GM21515 (cell line): ENCODE data around the gene FLNC.

Source experiments
- ATAC-seq: cut with Tn5 transposase; IDR thresholded peaks from one replicate; pipeline ENCODE4 v1.9.1; 2021; ENCODE audit not compliant: unreplicated experiment

FLNC gene

GRCh38 chr7:128844777-128845311, 14.6 kb downstream of the FLNC start:
- ATAC-seq = no peak

- no peak for ATAC-seq
Measured at GRCh38 chr7:128845475-128845874, 15.3 kb downstream of the FLNC start.

GRCh38 chr7:128845987-128846386, 15.8 kb downstream of the FLNC start:
- ATAC-seq = no peak

DNA sequence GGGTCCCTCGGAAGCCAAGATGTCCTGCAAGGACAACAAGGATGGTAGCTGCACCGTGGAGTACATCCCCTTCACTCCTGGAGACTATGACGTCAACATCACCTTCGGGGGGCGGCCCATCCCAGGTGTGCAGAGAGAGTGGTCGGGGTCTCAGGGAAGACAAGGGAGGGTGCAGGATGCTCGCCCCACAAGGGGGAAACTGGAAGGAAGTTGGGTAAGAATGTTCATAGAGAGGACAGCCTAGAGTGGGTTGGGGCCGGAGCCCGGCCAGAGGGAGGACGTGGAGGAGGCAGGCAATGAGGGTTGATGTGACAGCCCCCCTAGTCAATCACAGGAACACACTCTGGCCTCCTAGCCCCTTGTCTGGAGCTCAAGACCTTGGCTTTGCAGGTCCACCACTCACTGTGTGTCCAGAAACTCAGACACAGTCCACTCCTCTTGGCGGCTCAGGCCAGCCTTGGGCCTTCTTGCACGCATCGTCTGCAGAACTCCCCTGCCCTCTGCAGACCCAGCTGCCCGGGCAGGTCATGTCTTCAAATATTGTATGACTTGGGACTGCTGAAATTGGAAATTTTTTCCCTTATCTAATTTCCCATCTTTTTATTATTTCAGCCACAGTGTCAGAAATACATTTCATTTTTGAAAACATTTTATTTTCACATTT, 16.7 kb downstream of the FLNC start:
- ATAC-seq = no peak

- ATAC-seq = no peak
Measured at GRCh38 chr7:128847721-128848211, 17.6 kb downstream of the FLNC start.

DNA sequence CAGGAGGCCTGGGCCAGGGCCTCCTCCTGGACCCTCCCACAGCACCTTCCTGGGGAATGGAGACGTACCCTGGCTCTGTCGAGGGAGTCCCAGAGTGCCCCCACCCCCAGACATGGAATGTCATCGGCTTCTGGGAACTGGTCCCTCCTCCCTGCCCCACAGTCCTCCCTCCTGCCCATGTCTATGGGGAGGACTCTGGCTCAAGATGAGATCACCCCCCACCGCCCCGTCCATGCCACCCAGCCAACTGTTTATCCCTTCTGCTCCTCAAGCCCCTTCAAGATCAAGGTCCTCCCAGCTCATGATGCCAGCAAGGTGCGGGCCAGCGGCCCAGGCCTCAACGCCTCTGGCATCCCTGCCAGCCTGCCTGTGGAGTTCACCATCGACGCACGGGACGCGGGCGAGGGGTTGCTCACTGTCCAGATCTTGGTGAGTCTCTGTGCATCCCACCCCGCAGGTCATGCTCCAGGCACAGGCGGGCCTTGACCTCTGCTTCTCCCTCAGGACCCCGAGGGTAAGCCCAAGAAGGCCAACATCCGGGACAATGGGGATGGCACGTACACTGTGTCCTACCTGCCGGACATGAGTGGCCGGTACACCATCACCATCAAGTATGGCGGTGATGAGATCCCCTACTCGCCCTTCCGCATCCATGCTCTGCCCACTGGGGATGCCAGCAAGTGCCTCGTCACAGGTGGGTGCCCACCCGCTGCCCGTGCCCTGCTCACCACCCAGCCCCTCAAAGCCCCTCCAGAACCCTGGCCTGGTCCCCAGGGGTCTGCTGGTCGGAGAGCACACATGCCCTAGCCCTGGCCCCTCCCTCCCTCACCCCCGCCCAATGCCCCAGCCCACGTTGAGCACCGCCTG, 18.3 kb downstream of the FLNC start:
- no peak for ATAC-seq

GRCh38 chr7:128849156-128849515, 18.9 kb downstream of the FLNC start:
- no peak for ATAC-seq

DNA sequence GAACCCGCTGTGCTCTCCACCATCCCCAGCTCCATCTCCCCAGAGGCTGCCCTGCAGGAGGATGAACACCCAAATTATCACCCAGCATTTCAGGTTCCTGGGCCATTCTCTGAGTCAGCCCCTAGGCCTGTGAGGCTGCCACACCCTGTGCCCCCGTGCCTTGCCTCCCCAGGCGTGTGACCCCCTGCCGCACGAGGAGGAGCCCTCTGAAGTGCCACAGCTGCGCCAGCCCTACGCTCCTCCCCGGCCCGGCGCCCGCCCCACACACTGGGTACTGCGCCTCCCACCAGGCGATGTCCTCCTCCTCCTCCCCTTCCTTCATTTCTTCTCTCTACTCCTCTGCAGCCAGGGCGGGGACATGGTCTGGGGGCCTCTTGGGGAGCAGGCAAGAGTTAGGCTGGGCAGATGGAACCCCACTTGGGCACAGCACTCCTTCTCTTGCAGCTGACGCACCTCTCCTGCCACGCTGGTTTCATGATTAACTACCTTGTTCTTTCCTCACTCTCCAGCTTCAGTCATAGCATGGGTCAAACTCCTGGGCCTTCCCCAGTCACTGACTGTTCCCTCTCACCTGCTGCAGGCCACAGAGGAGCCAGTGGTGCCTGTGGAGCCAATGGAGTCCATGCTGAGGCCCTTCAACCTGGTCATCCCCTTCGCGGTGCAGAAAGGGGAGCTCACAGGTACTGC, 19.7 kb downstream of the FLNC start:
- no peak for ATAC-seq

DNA sequence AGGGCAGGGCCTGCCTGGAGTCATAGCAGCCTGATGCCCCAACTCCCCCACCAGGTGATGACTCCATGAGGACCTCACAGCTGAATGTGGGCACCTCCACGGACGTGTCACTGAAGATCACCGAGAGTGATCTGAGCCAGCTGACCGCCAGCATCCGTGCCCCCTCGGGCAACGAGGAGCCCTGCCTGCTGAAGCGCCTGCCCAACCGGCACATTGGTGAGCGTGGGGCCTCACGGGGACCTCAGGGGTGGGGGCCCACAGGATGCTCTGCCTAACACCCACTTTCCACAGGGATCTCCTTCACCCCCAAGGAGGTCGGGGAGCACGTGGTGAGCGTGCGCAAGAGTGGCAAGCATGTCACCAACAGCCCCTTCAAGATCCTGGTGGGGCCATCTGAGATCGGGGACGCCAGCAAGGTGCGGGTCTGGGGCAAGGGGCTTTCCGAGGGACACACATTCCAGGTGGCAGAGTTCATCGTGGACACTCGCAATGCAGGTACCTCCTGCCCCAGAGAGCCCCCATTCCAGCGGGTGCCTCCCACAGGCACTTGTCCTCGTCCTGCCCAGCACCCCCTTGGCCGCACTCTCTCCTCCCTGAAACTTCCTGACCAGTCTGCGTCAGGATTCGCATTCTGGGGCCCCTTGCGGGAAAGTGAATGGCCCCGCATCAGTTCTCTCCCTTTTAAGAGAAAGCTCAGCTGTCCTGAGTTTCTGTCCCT, 22.5 kb downstream of the FLNC start:
- ATAC-seq = no peak

- ATAC-seq = no peak
Measured at GRCh38 chr7:128853799-128854198, 23.6 kb downstream of the FLNC start.

DNA sequence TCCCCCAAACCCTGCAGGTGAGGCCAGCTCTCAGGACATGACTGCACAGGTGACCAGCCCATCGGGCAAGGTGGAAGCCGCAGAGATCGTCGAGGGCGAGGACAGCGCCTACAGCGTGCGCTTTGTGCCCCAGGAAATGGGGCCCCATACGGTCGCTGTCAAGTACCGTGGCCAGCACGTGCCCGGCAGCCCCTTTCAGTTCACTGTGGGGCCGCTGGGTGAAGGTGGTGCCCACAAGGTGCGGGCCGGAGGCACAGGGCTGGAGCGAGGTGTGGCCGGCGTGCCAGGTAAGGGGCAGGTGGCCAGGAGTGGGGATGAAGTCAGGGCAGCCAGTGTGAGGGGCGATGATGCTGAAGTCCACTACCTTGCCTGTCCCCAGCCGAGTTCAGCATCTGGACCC, 24.2 kb downstream of the FLNC start:
- ATAC-seq = no peak

DNA sequence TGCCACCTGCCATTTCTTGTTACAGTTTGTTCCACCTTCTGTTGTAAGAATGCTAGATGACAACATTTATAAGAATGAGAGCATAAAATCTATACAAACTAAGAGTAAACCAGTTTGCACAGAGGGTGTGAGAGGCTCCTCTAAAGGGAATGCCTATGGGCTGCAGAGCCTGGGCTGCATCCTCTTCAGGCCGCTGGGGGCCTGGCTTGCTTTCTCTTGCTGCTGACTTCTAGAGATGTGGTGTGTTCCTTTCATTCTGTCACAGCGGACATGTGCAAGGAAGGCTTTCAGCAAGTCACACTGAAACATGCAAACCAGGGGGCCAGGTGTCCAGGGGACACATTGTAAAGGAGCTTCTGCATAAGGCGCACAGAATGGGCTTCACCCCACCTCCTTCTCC, 25.4 kb downstream of the FLNC start:
- no peak for ATAC-seq

DNA sequence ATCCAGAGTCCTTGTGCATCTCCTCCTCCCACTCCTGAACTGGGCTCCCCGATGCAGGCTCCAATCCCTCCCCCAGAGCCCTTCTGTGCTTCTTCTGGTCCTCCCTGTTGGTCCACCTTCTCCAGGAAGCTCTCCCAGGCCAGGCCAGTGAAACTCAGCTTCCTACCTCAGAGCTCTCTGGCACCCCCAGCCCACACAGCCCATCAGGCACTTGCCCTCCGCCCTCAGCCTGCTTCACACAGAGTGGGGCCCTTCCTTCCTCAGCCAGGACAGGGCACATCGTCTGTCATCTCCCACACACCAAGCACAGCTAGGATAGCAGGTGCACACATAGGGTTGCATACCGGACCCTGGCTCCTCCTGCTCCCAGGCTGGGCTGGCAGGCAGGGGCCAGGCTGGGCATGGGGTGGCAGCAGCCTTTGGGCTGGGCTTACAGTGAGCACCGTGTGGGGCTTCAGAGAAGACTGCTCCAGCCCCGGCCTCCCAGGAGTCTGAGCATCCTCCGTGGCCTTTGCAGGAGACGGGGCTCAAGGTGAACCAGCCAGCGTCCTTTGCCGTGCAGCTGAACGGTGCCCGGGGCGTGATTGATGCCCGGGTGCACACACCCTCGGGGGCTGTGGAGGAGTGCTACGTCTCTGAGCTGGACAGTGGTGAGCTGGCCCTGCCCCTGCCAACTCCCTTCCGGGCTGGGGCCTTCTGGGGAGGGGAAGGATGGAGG, 26.0 kb downstream of the FLNC start:
- ATAC-seq = no peak

DNA sequence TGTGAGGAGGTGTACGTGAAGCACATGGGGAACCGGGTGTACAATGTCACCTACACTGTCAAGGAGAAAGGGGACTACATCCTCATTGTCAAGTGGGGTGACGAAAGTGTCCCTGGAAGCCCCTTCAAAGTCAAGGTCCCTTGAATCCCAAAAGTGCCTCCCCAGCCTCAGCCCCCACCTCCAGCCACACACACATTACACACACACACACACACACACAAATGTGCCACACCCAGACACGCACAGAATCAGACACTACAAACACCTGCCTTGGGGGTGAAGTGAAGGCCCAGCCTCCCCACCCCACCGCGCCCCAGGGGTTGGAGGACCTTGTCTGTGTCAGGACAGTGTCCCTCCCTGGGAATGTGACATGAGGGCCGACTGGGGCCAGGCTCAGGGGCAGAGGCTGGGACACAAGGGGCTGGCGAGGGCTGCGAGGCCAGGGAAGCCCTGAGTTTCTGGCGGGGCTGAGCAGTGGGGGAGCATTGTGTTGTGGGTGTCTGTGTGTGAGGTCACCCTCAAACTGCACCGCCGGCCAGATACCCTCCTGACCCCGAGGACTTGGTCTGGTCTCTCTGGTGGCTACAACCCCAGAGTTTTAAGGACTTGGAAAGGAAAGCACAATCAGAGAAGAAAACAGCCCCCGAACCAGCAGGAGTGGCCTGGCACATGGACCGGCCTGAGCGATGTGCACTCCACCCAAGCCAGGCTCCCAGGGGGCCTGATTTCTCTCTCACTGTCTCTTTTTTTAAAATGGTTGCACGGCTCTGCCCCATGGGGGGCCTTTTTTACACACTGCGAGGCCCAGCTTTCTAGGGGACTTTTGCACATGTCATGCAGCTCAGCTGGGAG, 28.4 kb downstream of the FLNC start:
- no peak for ATAC-seq

GRCh38 chr7:128859232-128860157, 29.3 kb downstream of the FLNC start:
- ATAC-seq = no peak

- no peak for ATAC-seq
Measured at GRCh38 chr7:128860158-128861073, 30.2 kb downstream of the FLNC start.

DNA sequence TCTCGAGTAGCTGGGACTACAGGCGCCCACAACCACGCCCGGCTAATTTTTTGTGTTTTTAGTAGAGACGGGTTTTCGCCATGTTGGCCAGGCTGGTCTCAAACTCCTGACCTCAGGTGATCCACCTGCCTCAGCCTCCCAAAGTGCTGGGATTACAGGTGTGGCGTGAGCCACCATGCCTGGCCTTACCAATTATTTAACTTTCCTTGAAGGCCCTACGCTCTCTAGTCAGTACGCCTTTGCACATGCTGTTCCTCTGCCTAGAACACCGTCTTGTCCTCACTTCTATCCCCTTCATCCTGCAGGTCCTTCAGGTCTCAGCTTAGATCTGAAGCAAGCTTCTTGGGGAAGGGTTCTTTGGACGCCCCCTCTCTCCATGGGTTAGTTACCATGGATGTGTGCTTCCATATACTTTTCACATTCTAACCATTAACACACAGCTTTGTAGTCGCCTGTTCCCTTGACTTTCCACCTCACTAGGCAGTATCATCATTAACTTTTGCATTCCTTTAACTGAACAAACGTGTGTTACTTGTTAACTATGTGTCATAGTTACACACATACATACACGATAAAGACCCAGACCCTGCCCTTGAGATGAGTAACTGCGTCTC, 31.9 kb downstream of the FLNC start:
- peak; percentile 3 for ATAC-seq
